IMR-90 (cell line): ENCODE measurements around the gene SOX1. TPM values are rescaled to one million over a fixed set of nuclear protein-coding genes. Genes with fewer than 3 reads are reported as not detected.

Experiments
- ATAC-seq: fragments of 200-7000 bp; cut with Tn5 transposase; 2 replicates; pipeline ENCODE4 v1.9.1; 2020; ENCODE audit warnings: low read depth, mild to moderate bottlenecking, moderate library complexity
- BruUV-seq: library from RNA; stranded (reverse); fragments of 400-500 nt; replicated peaks from 2 replicates; lab custom pipeline; 2021; lab: Mats Ljungman, UMichigan
- CTCF ChIA-PET: fragments of 300-600 bp; formaldehyde crosslinking; extraction: SDS; loops from one replicate; lab custom pipeline; 2021; ENCODE audit warnings: antibody characterized with exemption; lab: Yijun Ruan, JAX
- POLR2A ChIA-PET: fragments of 300-600 bp; sonication (Branson Sonifier 250); formaldehyde crosslinking; loops from one replicate; lab custom pipeline; 2022; ENCODE audit warnings: antibody characterized with exemption; ENCODE audit not compliant: unreplicated experiment; lab: Charles Lee
- DNase-seq: peaks from one replicate; pipeline ENCODE4 v3.0.0; 2013
- H2AFZ ChIP-seq: replicated peaks from 2 replicates; pipeline ENCODE3; 2013; ENCODE audit warnings: low read length, mild to moderate bottlenecking; ENCODE audit not compliant: poor library complexity
- H2AK5ac ChIP-seq: 2 replicates; pipeline ENCODE4 v1.6.1; 2013; ENCODE audit warnings: low read depth, low read length, inconsistent platforms
- H2AK9ac ChIP-seq: replicated peaks from 2 replicates; pipeline ENCODE3; 2013; ENCODE audit warnings: mild to moderate bottlenecking, low read depth, low read length, moderate library complexity; ENCODE audit not compliant: poor library complexity
- H2BK120ac ChIP-seq: 2 replicates; pipeline ENCODE4 v1.6.1; 2013; ENCODE audit warnings: low read depth, low read length, inconsistent platforms
- H2BK15ac ChIP-seq: 3 replicates; pipeline ENCODE4 v1.6.1; 2013; ENCODE audit warnings: low read depth, low read length, inconsistent platforms
- H2BK20ac ChIP-seq: 2 replicates; pipeline ENCODE4 v1.6.1; 2013; ENCODE audit warnings: low read depth, mild to moderate bottlenecking, inconsistent platforms, low read length, moderate library complexity
- H2BK5ac ChIP-seq: 2 replicates; pipeline ENCODE4 v1.6.1; 2013; ENCODE audit warnings: mild to moderate bottlenecking, low read depth, low read length, inconsistent platforms; ENCODE audit not compliant: poor library complexity, severe bottlenecking
- H3K14ac ChIP-seq: replicated peaks from 2 replicates; pipeline ENCODE4 v1.6.1; 2013; ENCODE audit warnings: low read depth, low read length, inconsistent platforms
- H3K18ac ChIP-seq: 2 replicates; pipeline ENCODE4 v1.6.1; 2013; ENCODE audit warnings: low read depth, low read length, control low read depth
- H3K23ac ChIP-seq: 2 replicates; pipeline ENCODE4 v1.6.1; 2013; ENCODE audit warnings: low read depth, low read length, inconsistent platforms
- H3K27ac ChIP-seq: 2 replicates; pipeline ENCODE4 v1.5.1; 2013; ENCODE audit warnings: mild to moderate bottlenecking, control low read depth, low read length; ENCODE audit not compliant: insufficient read depth
- H3K27me3 ChIP-seq: 2 replicates; pipeline ENCODE4 v1.6.1; 2013; ENCODE audit warnings: low read length; ENCODE audit not compliant: control insufficient read depth, insufficient read depth
- H3K36me3 ChIP-seq: 2 replicates; pipeline ENCODE4 v1.6.1; 2013; ENCODE audit warnings: low read length, mixed read lengths; ENCODE audit not compliant: control insufficient read depth, insufficient read depth
- H3K4ac ChIP-seq: 2 replicates; pipeline ENCODE4 v1.6.1; 2013; ENCODE audit warnings: low read depth, low read length, inconsistent platforms
- H3K4me1 ChIP-seq: 2 replicates; pipeline ENCODE4 v1.6.1; 2013; ENCODE audit warnings: low read length, mixed read lengths; ENCODE audit not compliant: control insufficient read depth, insufficient read depth
- H3K4me2 ChIP-seq: 2 replicates; pipeline ENCODE4 v1.6.1; 2013; ENCODE audit warnings: low read depth, mild to moderate bottlenecking, control low read depth, low read length, moderate library complexity
- H3K4me3 ChIP-seq: 2 replicates; pipeline ENCODE4 v1.5.1; 2013; ENCODE audit warnings: low read depth, mild to moderate bottlenecking, control low read depth, low read length, moderate library complexity; ENCODE audit not compliant: insufficient read depth
- H3K56ac ChIP-seq: 2 replicates; pipeline ENCODE4 v1.6.1; 2013; ENCODE audit warnings: low read length, inconsistent platforms; ENCODE audit not compliant: insufficient read depth; ENCODE audit errors: extremely low read depth
- H3K79me1 ChIP-seq, 2 experiments: 2 replicates each; pipeline ENCODE4 v1.6.1; 2013; ENCODE audit warnings: low read length in 2 of 2, inconsistent platforms in 1 of 2, low read depth in 1 of 2
- H3K9ac ChIP-seq: 2 replicates; pipeline ENCODE4 v1.6.1; 2013; ENCODE audit warnings: low read depth, low read length, control low read depth
- H3K9me1 ChIP-seq: 2 replicates; pipeline ENCODE4 v1.6.1; 2013; ENCODE audit warnings: low read length, inconsistent platforms; ENCODE audit not compliant: insufficient read depth
- H3K9me3 ChIP-seq: 2 replicates; pipeline ENCODE4 v1.6.1; 2013; ENCODE audit warnings: low read length; ENCODE audit not compliant: control insufficient read depth, insufficient read depth
- H4K20me1 ChIP-seq: 2 replicates; pipeline ENCODE4 v1.6.1; 2013; ENCODE audit warnings: low read length, inconsistent platforms; ENCODE audit not compliant: insufficient read depth
- H4K5ac ChIP-seq: 2 replicates; pipeline ENCODE4 v1.6.1; 2013; ENCODE audit warnings: mild to moderate bottlenecking, low read depth, low read length, control low read depth
- H4K8ac ChIP-seq, 2 experiments: 2 replicates each; pipeline ENCODE4 v1.6.1; 2013; ENCODE audit warnings: low read depth in 2 of 2, low read length in 2 of 2, control low read depth in 1 of 2, inconsistent platforms in 1 of 2
- H4K91ac ChIP-seq: 2 replicates; pipeline ENCODE4 v1.6.1; 2013; ENCODE audit warnings: low read depth, low read length, inconsistent platforms; ENCODE audit not compliant: insufficient read depth
- BHLHE40 ChIP-seq: fragments of 150-350 bp; IDR thresholded peaks from 2 replicates; pipeline ENCODE4 v1.6.1; 2016; ENCODE audit warnings: mild to moderate bottlenecking, low read depth, low read length
- CEBPB ChIP-seq: IDR thresholded peaks from 2 replicates; pipeline ENCODE4 v1.6.1; 2012; ENCODE audit warnings: low read depth, low read length, improper control_type of control experiment
- CHD1 ChIP-seq: IDR thresholded peaks from 2 replicates; pipeline ENCODE4 v1.6.1; 2012; ENCODE audit warnings: low read depth, low read length, improper control_type of control experiment
- FOS ChIP-seq: fragments of 150-350 bp; IDR thresholded peaks from 2 replicates; pipeline ENCODE4 v1.6.1; 2016; ENCODE audit warnings: low read depth, low read length
- MAFK ChIP-seq: IDR thresholded peaks from 2 replicates; pipeline ENCODE4 v1.6.1; 2012; ENCODE audit warnings: low read depth, low read length, improper control_type of control experiment
- MAZ ChIP-seq: IDR thresholded peaks from 2 replicates; pipeline ENCODE4 v1.6.1; 2012; ENCODE audit warnings: low read depth, mild to moderate bottlenecking, low read length, improper control_type of control experiment, moderate library complexity, borderline replicate concordance
- MXI1 ChIP-seq: IDR thresholded peaks from 2 replicates; pipeline ENCODE4 v1.6.1; 2012; ENCODE audit warnings: low read depth, mild to moderate bottlenecking, low read length, moderate library complexity, borderline replicate concordance
- NFE2L2 ChIP-seq: fragments of 150-350 bp; IDR thresholded peaks from 2 replicates; pipeline ENCODE4 v1.6.1; 2016; ENCODE audit warnings: low read depth, mild to moderate bottlenecking, low read length
- POLR2A ChIP-seq: IDR thresholded peaks from 2 replicates; pipeline ENCODE4 v1.6.1; 2012; ENCODE audit warnings: mild to moderate bottlenecking, low read depth, low read length
- RAD21 ChIP-seq: IDR thresholded peaks from 2 replicates; pipeline ENCODE4 v1.6.1; 2012; ENCODE audit warnings: low read length, improper control_type of control experiment
- RCOR1 ChIP-seq: IDR thresholded peaks from 2 replicates; pipeline ENCODE4 v1.6.1; 2012; ENCODE audit warnings: mild to moderate bottlenecking, low read length, improper control_type of control experiment; ENCODE audit not compliant: insufficient replicate concordance
- RFX5 ChIP-seq: IDR thresholded peaks from 2 replicates; pipeline ENCODE4 v1.8.0; 2012; ENCODE audit warnings: low read depth, mild to moderate bottlenecking, low read length, moderate library complexity
- SMC3 ChIP-seq: fragments of 150-350 bp; IDR thresholded peaks from 2 replicates; pipeline ENCODE4 v1.6.1; 2016; ENCODE audit warnings: low read depth, mild to moderate bottlenecking, antibody characterized with exemption, low read length, moderate library complexity
- WGBS, 2 experiments: methylation state at CpG; one replicate each; pipeline versions ENCODE4 v1.1.5 to v1.1.7; 2013; ENCODE audit warnings: missing lambda C conversion rate in 2 of 2; ENCODE audit not compliant: insufficient read length in 1 of 2; ENCODE audit errors: extremely low coverage in 2 of 2; 5-methylcytosine and 5-hydroxymethylcytosine counted together
- dilution Hi-C: fragments of 300-500 bp; cut with HindIII; formaldehyde crosslinking; loops from one replicate; pipeline ENCODE4 v1.14.3; 2018; ENCODE audit warnings: low sequenced_read_pairs; ENCODE audit not compliant: unreplicated experiment
- in situ Hi-C: fragments of 300-500 bp; cut with MboI; formaldehyde crosslinking; loops from 3 replicates; pipeline ENCODE4 v1.14.3; 2019; ENCODE audit warnings: low sequenced_read_pairs, inconsistent platforms, mixed read lengths
- intact Hi-C: fragments of 100-400 bp; cut with micrococcal nuclease; formaldehyde crosslinking; loops from 2 replicates; pipeline ENCODE4 v1.10.0; 2022
- polyA plus RNA-seq, 3 experiments: library from polyadenylated mRNA; depleted of rRNA; stranded (reverse); fragments of >200 nt; gene quantifications; 2 replicates each; pipeline ENCODE4 v1.2.3, GENCODE V29; 2012; ENCODE audit warnings: low replicate concordance in 1 of 3
- total RNA-seq: library from RNA; depleted of rRNA; stranded (reverse); fragments of >200 nt; gene quantifications from 2 replicates; pipeline ENCODE4 v1.2.3, GENCODE V29; 2012
- TF ChIP-seq, protein P1 (sequence below): fragments of 150-350 bp; IDR thresholded peaks from 2 replicates; pipeline ENCODE4 v1.6.1; 2016; ENCODE audit warnings: low read depth, mild to moderate bottlenecking, low read length, moderate library complexity, borderline replicate concordance
- TF ChIP-seq, protein P2 (sequence below): conservative IDR thresholded peaks from 2 replicates; pipeline ENCODE4 v1.5.1; 2012; ENCODE audit warnings: mild to moderate bottlenecking, low read depth, low read length, improper control_type of control experiment
- TF ChIP-seq, protein P3 (sequence below): fragments of 150-350 bp; IDR thresholded peaks from 2 replicates; pipeline ENCODE4 v1.6.1; 2017; ENCODE audit warnings: mild to moderate bottlenecking, antibody characterized with exemption, low read length, low read depth

Gene SOX1
- total and polyA plus RNA-seq, 2 of the 4 experiments (the other 2 are of a cell fraction), result not detected

DNA sequence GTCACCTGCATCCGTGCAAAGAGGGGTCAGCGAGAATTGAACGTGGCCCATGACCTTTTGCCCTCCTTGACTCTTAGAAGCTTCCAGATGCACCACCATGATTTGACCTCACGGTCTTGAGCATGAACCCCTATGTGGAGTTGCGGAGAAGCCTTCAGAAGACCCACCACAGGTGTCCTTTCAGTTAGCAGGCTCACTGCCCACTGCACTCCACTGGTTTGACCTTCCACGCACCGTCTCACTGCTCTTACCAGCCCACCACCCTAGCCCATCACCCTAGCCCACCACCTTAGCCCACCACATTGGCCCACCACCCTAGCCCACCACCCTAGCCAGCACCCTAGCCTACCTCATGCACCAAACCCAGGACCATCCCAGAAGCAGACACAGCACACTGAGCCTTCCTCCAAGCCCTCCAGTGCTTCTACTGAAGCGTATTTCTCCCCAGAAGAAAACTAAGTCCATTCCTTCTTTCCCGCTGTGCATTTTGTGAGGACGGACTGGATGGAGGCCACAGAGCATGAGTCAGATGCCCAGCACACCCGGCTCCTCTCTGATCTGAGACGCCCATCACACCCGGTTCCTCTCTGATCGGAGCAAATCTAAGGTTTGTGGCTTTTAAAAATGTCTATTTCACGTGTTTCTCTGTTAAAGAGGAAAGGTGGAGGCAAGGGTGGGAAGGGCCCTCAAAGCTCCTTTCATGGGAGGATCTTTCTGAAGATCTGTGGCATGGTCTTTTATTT is 45.8 kb downstream of the SOX1 start:
- TF ChIP-seq FOS (no peak), MXI1 (no peak), RCOR1 (no peak), BHLHE40 (no peak), CHD1 (no peak), CEBPB (no peak), NFE2L2 (no peak), RFX5 (no peak), MAZ (no peak), SMC3 (no peak), RAD21 (no peak), POLR2A (no peak), MAFK (no peak)
- TF ChIP-seq, protein P1, sequence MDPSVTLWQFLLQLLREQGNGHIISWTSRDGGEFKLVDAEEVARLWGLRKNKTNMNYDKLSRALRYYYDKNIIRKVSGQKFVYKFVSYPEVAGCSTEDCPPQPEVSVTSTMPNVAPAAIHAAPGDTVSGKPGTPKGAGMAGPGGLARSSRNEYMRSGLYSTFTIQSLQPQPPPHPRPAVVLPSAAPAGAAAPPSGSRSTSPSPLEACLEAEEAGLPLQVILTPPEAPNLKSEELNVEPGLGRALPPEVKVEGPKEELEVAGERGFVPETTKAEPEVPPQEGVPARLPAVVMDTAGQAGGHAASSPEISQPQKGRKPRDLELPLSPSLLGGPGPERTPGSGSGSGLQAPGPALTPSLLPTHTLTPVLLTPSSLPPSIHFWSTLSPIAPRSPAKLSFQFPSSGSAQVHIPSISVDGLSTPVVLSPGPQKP, result no peak
- TF ChIP-seq, protein P2, sequence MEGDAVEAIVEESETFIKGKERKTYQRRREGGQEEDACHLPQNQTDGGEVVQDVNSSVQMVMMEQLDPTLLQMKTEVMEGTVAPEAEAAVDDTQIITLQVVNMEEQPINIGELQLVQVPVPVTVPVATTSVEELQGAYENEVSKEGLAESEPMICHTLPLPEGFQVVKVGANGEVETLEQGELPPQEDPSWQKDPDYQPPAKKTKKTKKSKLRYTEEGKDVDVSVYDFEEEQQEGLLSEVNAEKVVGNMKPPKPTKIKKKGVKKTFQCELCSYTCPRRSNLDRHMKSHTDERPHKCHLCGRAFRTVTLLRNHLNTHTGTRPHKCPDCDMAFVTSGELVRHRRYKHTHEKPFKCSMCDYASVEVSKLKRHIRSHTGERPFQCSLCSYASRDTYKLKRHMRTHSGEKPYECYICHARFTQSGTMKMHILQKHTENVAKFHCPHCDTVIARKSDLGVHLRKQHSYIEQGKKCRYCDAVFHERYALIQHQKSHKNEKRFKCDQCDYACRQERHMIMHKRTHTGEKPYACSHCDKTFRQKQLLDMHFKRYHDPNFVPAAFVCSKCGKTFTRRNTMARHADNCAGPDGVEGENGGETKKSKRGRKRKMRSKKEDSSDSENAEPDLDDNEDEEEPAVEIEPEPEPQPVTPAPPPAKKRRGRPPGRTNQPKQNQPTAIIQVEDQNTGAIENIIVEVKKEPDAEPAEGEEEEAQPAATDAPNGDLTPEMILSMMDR, result no peak
- TF ChIP-seq, protein P3, sequence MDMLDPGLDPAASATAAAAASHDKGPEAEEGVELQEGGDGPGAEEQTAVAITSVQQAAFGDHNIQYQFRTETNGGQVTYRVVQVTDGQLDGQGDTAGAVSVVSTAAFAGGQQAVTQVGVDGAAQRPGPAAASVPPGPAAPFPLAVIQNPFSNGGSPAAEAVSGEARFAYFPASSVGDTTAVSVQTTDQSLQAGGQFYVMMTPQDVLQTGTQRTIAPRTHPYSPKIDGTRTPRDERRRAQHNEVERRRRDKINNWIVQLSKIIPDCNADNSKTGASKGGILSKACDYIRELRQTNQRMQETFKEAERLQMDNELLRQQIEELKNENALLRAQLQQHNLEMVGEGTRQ, result no peak
- no peak overlapping the region for H3K4me2 ChIP-seq
- BruUV-seq, result no TSS peak
- dilution Hi-C loops, result no loop called here
- ChIA-PET POLR2A (no interaction called here), CTCF (no interaction called here)
- H2AFZ ChIP-seq, result no peak overlapping the region
- H4K8ac ChIP-seq, result no peak overlapping the region
- ATAC-seq, result no peak
- H2BK5ac ChIP-seq, result no peak overlapping the region
- H3K27ac ChIP-seq, result no peak overlapping the region
- no peak for DNase-seq
- no peak overlapping the region for H2AK9ac ChIP-seq
- H3K27me3 ChIP-seq, result no peaks in the 10 kb centered on the region
- H2BK120ac ChIP-seq, result no peak overlapping the region
- H3K9me1 ChIP-seq, result no peaks in the 10 kb centered on the region
- no peaks in the 10 kb centered on the region for H3K36me3 ChIP-seq
- in situ Hi-C loops, result no loop called here
- H3K23ac ChIP-seq, result no peak overlapping the region
- H3K14ac ChIP-seq, result no peak overlapping the region
- H2BK20ac ChIP-seq, result no peak overlapping the region
- H3K9me3 ChIP-seq, result peaks cover 39% of the 10 kb centered on the region
- no peak overlapping the region for H2BK15ac ChIP-seq
- H3K18ac ChIP-seq, result no peak overlapping the region
- no peak overlapping the region for H2AK5ac ChIP-seq
- no peak overlapping the region for H3K9ac ChIP-seq
- H3K4me3 ChIP-seq, result no peak overlapping the region
- no peak overlapping the region for H3K4ac ChIP-seq
- H3K79me1 ChIP-seq, result no peaks in the 10 kb centered on the region
- WGBS, 2 experiments, result 56% methylated on average over 6 of the region's 15 CpGs; no CpG with 5 or more reads in 1 of the 2 experiments
- H4K91ac ChIP-seq, result no peak overlapping the region
- no peak overlapping the region for H3K56ac ChIP-seq
- H4K20me1 ChIP-seq, result no peaks in the 10 kb centered on the region
- H4K5ac ChIP-seq, result no peak overlapping the region
- intact Hi-C loops, result no loop called here
- H3K4me1 ChIP-seq, result no peaks in the 10 kb centered on the region
